G401.6 (cell line): ENCODE data around the gene ANGPTL1.

Source experiments
- FAIRE-seq: peaks from 2 replicates; lab custom pipeline; 2012; peaks lifted over from hg19 to GRCh38; lab: Jason Lieb, UNC

Gene ANGPTL1

GRCh38 chr1:178870944-178871343 is at the start of gene ANGPTL1:
Gene ANGPTL1 (minus strand): TSS chr1:178871077. CDS start chr1:178865776, 5,301 bp downstream.
- FAIRE-seq: no peak

- no peak for FAIRE-seq
These were observed 48.7 kb upstream of the ANGPTL1 start for GRCh38 chr1:178919581-178919980.

GRCh38 chr1:178918955-178919354 is 48.1 kb upstream of the ANGPTL1 start:
- no peak for FAIRE-seq

GRCh38 chr1:178918308-178918707 is 47.4 kb upstream of the ANGPTL1 start:
- no peak for FAIRE-seq

GRCh38 chr1:178916448-178917174 is 45.7 kb upstream of the ANGPTL1 start:
- no peak for FAIRE-seq

GRCh38 chr1:178912597-178912996 is 41.7 kb upstream of the ANGPTL1 start:
- FAIRE-seq: no peak

- no peak for FAIRE-seq
These were observed 39.1 kb upstream of the ANGPTL1 start for GRCh38 chr1:178910023-178910422.

- FAIRE-seq: no peak
These were observed 37.5 kb upstream of the ANGPTL1 start for GRCh38 chr1:178908358-178908757.

- FAIRE-seq: no peak
These were observed 30.7 kb upstream of the ANGPTL1 start for GRCh38 chr1:178901482-178902125.

- FAIRE-seq: no peak
These were observed 28.5 kb upstream of the ANGPTL1 start for GRCh38 chr1:178899402-178899801.

GRCh38 chr1:178898401-178898800 is 27.5 kb upstream of the ANGPTL1 start:
- no peak for FAIRE-seq

GRCh38 chr1:178895928-178896327 is 25.1 kb upstream of the ANGPTL1 start:
- no peak for FAIRE-seq

- no peak for FAIRE-seq
These were observed 15.7 kb upstream of the ANGPTL1 start for GRCh38 chr1:178886551-178886950.

- FAIRE-seq: no peak
These were observed 15.0 kb upstream of the ANGPTL1 start for GRCh38 chr1:178885869-178886268.

- no peak for FAIRE-seq
These were observed 11.1 kb upstream of the ANGPTL1 start for GRCh38 chr1:178881950-178882349.

- FAIRE-seq: no peak
These were observed 7.0 kb upstream of the ANGPTL1 start for GRCh38 chr1:178877896-178878295.

GRCh38 chr1:178875936-178876335 is 5.1 kb upstream of the ANGPTL1 start:
- no peak for FAIRE-seq

- no peak for FAIRE-seq
These were observed 4.1 kb upstream of the ANGPTL1 start for GRCh38 chr1:178874966-178875365.

GRCh38 chr1:178871551-178872320 is 859 bp upstream of the ANGPTL1 start:
- FAIRE-seq: no peak

- no peak for FAIRE-seq
These were observed 656 bp downstream of the ANGPTL1 start for GRCh38 chr1:178870221-178870620.

GRCh38 chr1:178869119-178869697 is 1.7 kb downstream of the ANGPTL1 start:
- FAIRE-seq: no peak

- FAIRE-seq: no peak
These were observed 2.2 kb downstream of the ANGPTL1 start for GRCh38 chr1:178868706-178869105.

GRCh38 chr1:178867670-178868069 is 3.2 kb downstream of the ANGPTL1 start:
- FAIRE-seq: no peak
